Suprapubic skin (tissue), 4 donors: Measurements from ENCODE around the gene AKAP1. TPM values are rescaled to one million over a fixed set of nuclear protein-coding genes. Genes with fewer than 3 reads are reported as not detected.

ENCODE experiments used
- DNase-seq, 2 donors: peaks; one replicate each; pipeline ENCODE4 v3.0.0-alpha.2; 2019; ENCODE audit warnings: low spot score in 2 of 2
- H3K27ac ChIP-seq: fragments of 200-600 bp; sonication (generic); one replicate; pipeline ENCODE4 v1.5.1; 2019
- H3K27me3 ChIP-seq: fragments of 200-600 bp; sonication (generic); one replicate; pipeline ENCODE4 v1.5.1; 2019
- H3K36me3 ChIP-seq: fragments of 200-600 bp; sonication (generic); one replicate; pipeline ENCODE4 v1.5.1; 2019
- H3K4me1 ChIP-seq: fragments of 200-600 bp; sonication (generic); one replicate; pipeline ENCODE4 v1.5.1; 2019
- H3K4me3 ChIP-seq: fragments of 200-600 bp; sonication (generic); one replicate; pipeline ENCODE4 v1.5.1; 2019; ENCODE audit warnings: mild to moderate bottlenecking
- H3K9me3 ChIP-seq: fragments of 200-600 bp; sonication (generic); one replicate; pipeline ENCODE4 v1.5.1; 2019
- CTCF ChIP-seq, 2 donors: fragments of 200-600 bp in 1 of 2; fragments of 450-650 bp in 1 of 2; sonication (generic) in 1 of 2; IDR thresholded peaks; one replicate each; pipeline ENCODE4 v1.5.1; 2016 to 2019; ENCODE audit warnings: antibody characterized with exemption in 2 of 2, mild to moderate bottlenecking in 1 of 2, moderate library complexity in 1 of 2
- EP300 ChIP-seq: sonication (generic); formaldehyde crosslinking; IDR thresholded peaks from one replicate; pipeline ENCODE4 v1.6.1; 2017; ENCODE audit warnings: antibody characterized with exemption
- POLR2A ChIP-seq, 2 donors: fragments of 450-650 bp; IDR thresholded peaks; one replicate each; pipeline ENCODE4 v1.6.1; 2017; ENCODE audit warnings: antibody characterized with exemption in 2 of 2, mild to moderate bottlenecking in 2 of 2, moderate library complexity in 2 of 2
- POLR2AphosphoS5 ChIP-seq, 3 donors: sonication (generic); formaldehyde crosslinking; IDR thresholded peaks; one replicate each; pipeline ENCODE4 v1.6.1; 2017; ENCODE audit warnings: antibody characterized with exemption in 3 of 3
- WGBS: methylation state at CpG from one replicate; pipeline ENCODE4 v1.1.5; 2018; 5-methylcytosine and 5-hydroxymethylcytosine counted together
- total RNA-seq, 4 donors: library from RNA; depleted of rRNA; stranded (reverse); fragments of >200 nt; gene quantifications; one replicate each; pipeline ENCODE4 v1.1.0, GENCODE V29; 2016

The AKAP1 gene
- total RNA-seq, 4 donors from 2014 or later = 50.1 to 76.2 (median 56.4) TPM

- Histone ChIP-seq H3K4me1 (no peaks in the 10 kb centered on the region), H3K9me3 (no peaks in the 10 kb centered on the region), H3K36me3 (peaks cover 70% of the 10 kb centered on the region), H3K27me3 (no peaks in the 10 kb centered on the region), H3K4me3 (no peak overlapping the region), H3K27ac (no peak overlapping the region)
- TF ChIP-seq EP300 (no peak), POLR2AphosphoS5 (IDR thresholded peaks at IDR 0.05) (no peak), CTCF (IDR thresholded peaks at IDR 0.05) (peak in 1 of 2 donors; percentile 9), POLR2A (IDR thresholded peaks at IDR 0.05) (no peak)
- no peak for DNase-seq
- WGBS = 58% methylated on average over 12 of the region's 12 CpGs
These were observed 36.4 kb downstream of the AKAP1 start for GRCh38 chr17:57121308-57122042.

GRCh38 chr17:57124053-57124452 lies 39.0 kb downstream of the AKAP1 start:
- TF ChIP-seq EP300 = no peak
- no peak for TF ChIP-seq CTCF (IDR thresholded peaks at IDR 0.05)
- no peak for TF ChIP-seq POLR2AphosphoS5 (IDR thresholded peaks at IDR 0.05)
- TF ChIP-seq POLR2A (IDR thresholded peaks at IDR 0.05) = no peak
- peaks cover 44% of the 10 kb centered on the region for H3K36me3 ChIP-seq
- WGBS = 83% methylated on average over 4 of the region's 4 CpGs

GRCh38 chr17:57125406-57125805 lies 40.4 kb downstream of the AKAP1 start:
- TF ChIP-seq POLR2A (IDR thresholded peaks at IDR 0.05) = no peak
- 96% methylated on average over 2 of the region's 2 CpGs for WGBS
- DNase-seq = no peak

More at GRCh38 chr17:57124053-57124452, 39.0 kb downstream of the AKAP1 start:
- H3K27me3 ChIP-seq = no peaks in the 10 kb centered on the region
- no peaks in the 10 kb centered on the region for H3K9me3 ChIP-seq
- no peak overlapping the region for H3K27ac ChIP-seq
- DNase-seq = no peak
- H3K4me1 ChIP-seq = no peaks in the 10 kb centered on the region
- H3K4me3 ChIP-seq = no peak overlapping the region

GRCh38 chr17:57125866-57126265 lies 40.8 kb downstream of the AKAP1 start:
- Histone ChIP-seq H3K27ac (no peak overlapping the region), H3K4me3 (no peak overlapping the region), H3K36me3 (peaks cover 29% of the 10 kb centered on the region), H3K4me1 (no peaks in the 10 kb centered on the region), H3K27me3 (no peaks in the 10 kb centered on the region), H3K9me3 (no peaks in the 10 kb centered on the region)
- no peak for DNase-seq
- TF ChIP-seq POLR2AphosphoS5 (IDR thresholded peaks at IDR 0.05) (no peak), POLR2A (IDR thresholded peaks at IDR 0.05) (no peak), CTCF (IDR thresholded peaks at IDR 0.05) (no peak)
- 90% methylated on average over 6 of the region's 6 CpGs for WGBS

More at GRCh38 chr17:57125406-57125805, 40.4 kb downstream of the AKAP1 start:
- H3K9me3 ChIP-seq = no peaks in the 10 kb centered on the region
- no peaks in the 10 kb centered on the region for H3K27me3 ChIP-seq
- H3K36me3 ChIP-seq = peaks cover 33% of the 10 kb centered on the region
- no peaks in the 10 kb centered on the region for H3K4me1 ChIP-seq
- H3K27ac ChIP-seq = no peak overlapping the region
- H3K4me3 ChIP-seq = no peak overlapping the region

- no peaks in the 10 kb centered on the region for H3K27me3 ChIP-seq
- no peak overlapping the region for H3K4me3 ChIP-seq
- no peak overlapping the region for H3K27ac ChIP-seq
- peak; percentile 82 to 91 for DNase-seq
- WGBS = 18% methylated on average over 16 of the region's 16 CpGs
- H3K36me3 ChIP-seq = peaks cover 2% of the 10 kb centered on the region
- H3K9me3 ChIP-seq = no peaks in the 10 kb centered on the region
- H3K4me1 ChIP-seq = no peaks in the 10 kb centered on the region
- TF ChIP-seq EP300 (no peak), POLR2A (IDR thresholded peaks at IDR 0.05) (no peak), CTCF (IDR thresholded peaks at IDR 0.05) (peak; percentile 31 to 92), POLR2AphosphoS5 (IDR thresholded peaks at IDR 0.05) (no peak)
These were observed 45.8 kb downstream of the AKAP1 start for GRCh38 chr17:57130708-57131461.
